WTC11 (cell line): Measurements from ENCODE around the gene IRF2. TPM values are rescaled to one million over a fixed set of nuclear protein-coding genes. Genes with fewer than 3 reads are reported as not detected.

Experiments used
- ATAC-seq: fragments of 200-7000 bp; cut with Tn5 transposase; 2 replicates; pipeline ENCODE4 v1.10.0; 2021; ENCODE audit warnings: mild to moderate bottlenecking, moderate library complexity
- CTCF ChIA-PET: fragments of 300-600 bp; sonication (Branson Sonifier 250); formaldehyde crosslinking; loops from one replicate; lab custom pipeline; 2021; ENCODE audit warnings: antibody characterized with exemption; lab: Charles Lee
- POLR2A ChIA-PET: fragments of 350-600 bp; sonication (Branson Sonifier 250); formaldehyde crosslinking; loops from one replicate; lab custom pipeline; 2021; ENCODE audit warnings: antibody characterized with exemption; lab: Charles Lee
- DNase-seq: peaks from one replicate; pipeline ENCODE4 v3.0.0; 2021; ENCODE audit warnings: low spot score
- H3K27ac Mint-ChIP-seq: 2 replicates; pipeline ENCODE4 v1.8.0; 2021; ENCODE audit warnings: mixed read lengths
- H3K27me3 Mint-ChIP-seq: 2 replicates; pipeline ENCODE4 v1.8.0; 2021; ENCODE audit warnings: low read depth, mild to moderate bottlenecking, moderate library complexity, mixed read lengths
- H3K36me3 Mint-ChIP-seq: 2 replicates; pipeline ENCODE4 v1.8.0; 2021; ENCODE audit warnings: mixed read lengths
- H3K4me1 Mint-ChIP-seq: 2 replicates; pipeline ENCODE4 v1.8.0; 2022; ENCODE audit warnings: mixed read lengths
- H3K4me3 Mint-ChIP-seq: 2 replicates; pipeline ENCODE4 v1.8.0; 2021; ENCODE audit warnings: mild to moderate bottlenecking, moderate library complexity, mixed read lengths
- H3K9me3 Mint-ChIP-seq: 2 replicates; pipeline ENCODE4 v1.8.0; 2021; ENCODE audit warnings: mixed read lengths
- ATF1 ChIP-seq: sonication (generic); formaldehyde crosslinking; IDR thresholded peaks from 2 replicates; pipeline ENCODE4 v1.8.1; 2023; ENCODE audit warnings: mild to moderate bottlenecking, moderate library complexity, missing genetic modification reagents
- ATF6 ChIP-seq: sonication (generic); formaldehyde crosslinking; IDR thresholded peaks from 2 replicates; pipeline ENCODE4 v1.8.1; 2023; ENCODE audit warnings: mild to moderate bottlenecking, missing genetic modification reagents
- CREB1 ChIP-seq: sonication (generic); formaldehyde crosslinking; IDR thresholded peaks from 2 replicates; pipeline ENCODE4 v1.8.0; 2023; ENCODE audit warnings: mild to moderate bottlenecking, missing genetic modification reagents
- EMX1 ChIP-seq: fragments of 250-450 bp; sonication (Bioruptor Pico); IDR thresholded peaks from 2 replicates; pipeline ENCODE4 v1.8.0; 2021; ENCODE audit warnings: mild to moderate bottlenecking
- ESRRA ChIP-seq: sonication (generic); formaldehyde crosslinking; IDR thresholded peaks from 2 replicates; pipeline ENCODE4 v1.8.1; 2022; ENCODE audit warnings: mild to moderate bottlenecking, missing genetic modification reagents, borderline replicate concordance
- ETV6 ChIP-seq: sonication (generic); formaldehyde crosslinking; IDR thresholded peaks from 2 replicates; pipeline ENCODE4 v1.8.1; 2022; ENCODE audit warnings: mild to moderate bottlenecking, missing genetic modification reagents
- FOXP1 ChIP-seq: sonication (generic); formaldehyde crosslinking; IDR thresholded peaks from 2 replicates; pipeline ENCODE4 v1.8.0; 2022; ENCODE audit warnings: missing genetic modification reagents, mild to moderate bottlenecking, moderate library complexity, borderline replicate concordance
- FOXP4 ChIP-seq: sonication (generic); formaldehyde crosslinking; IDR thresholded peaks from 2 replicates; pipeline ENCODE4 v1.8.0; 2022; ENCODE audit warnings: mild to moderate bottlenecking, missing genetic modification reagents
- GRHL2 ChIP-seq: fragments of 250-450 bp; sonication (Bioruptor Pico); IDR thresholded peaks from 2 replicates; pipeline ENCODE4 v1.8.0; 2022; ENCODE audit warnings: mild to moderate bottlenecking, moderate library complexity; ENCODE audit not compliant: insufficient replicate concordance, severe bottlenecking
- GTF2I ChIP-seq: fragments of 250-450 bp; sonication (Bioruptor Pico); conservative IDR thresholded peaks from 2 replicates; pipeline ENCODE4 v1.4.0; 2021; ENCODE audit warnings: mild to moderate bottlenecking
- MXD4 ChIP-seq: fragments of 250-450 bp; sonication (Bioruptor Pico); IDR thresholded peaks from 2 replicates; pipeline ENCODE4 v1.8.0; 2021; ENCODE audit warnings: mild to moderate bottlenecking, moderate library complexity, borderline replicate concordance
- NFATC4 ChIP-seq: fragments of 250-450 bp; sonication (Bioruptor Pico); IDR thresholded peaks from 2 replicates; pipeline ENCODE4 v1.9.0; 2021; ENCODE audit warnings: mild to moderate bottlenecking
- NFE2L1 ChIP-seq: sonication (generic); formaldehyde crosslinking; IDR thresholded peaks from 2 replicates; pipeline ENCODE4 v1.8.1; 2023; ENCODE audit warnings: missing genetic modification reagents
- TEAD4 ChIP-seq: sonication (generic); formaldehyde crosslinking; IDR thresholded peaks from 2 replicates; pipeline ENCODE4 v1.8.0; 2022; ENCODE audit warnings: mild to moderate bottlenecking, missing genetic modification reagents
- ZBTB21 ChIP-seq: sonication (generic); formaldehyde crosslinking; IDR thresholded peaks from 2 replicates; pipeline ENCODE4 v1.8.1; 2023; ENCODE audit warnings: mild to moderate bottlenecking, missing genetic modification reagents, borderline replicate concordance
- ZNF219 ChIP-seq: sonication (generic); formaldehyde crosslinking; IDR thresholded peaks from 2 replicates; pipeline ENCODE4 v1.8.0; 2023; ENCODE audit warnings: missing genetic modification reagents, mild to moderate bottlenecking, borderline replicate concordance
- ZNF512 ChIP-seq: sonication (generic); formaldehyde crosslinking; IDR thresholded peaks from 2 replicates; pipeline ENCODE4 v1.8.1; 2022; ENCODE audit warnings: missing genetic modification reagents, borderline replicate concordance
- total RNA-seq: library from RNA; stranded (reverse); gene quantifications from 3 replicates; pipeline ENCODE4 v1.2.3, GENCODE V29; 2021
- TF ChIP-seq, protein P1 (sequence below): sonication (generic); formaldehyde crosslinking; IDR thresholded peaks from 2 replicates; pipeline ENCODE4 v1.8.1; 2022; ENCODE audit warnings: low read depth, mild to moderate bottlenecking, moderate library complexity, missing genetic modification reagents, borderline replicate concordance

IRF2 gene
- total RNA-seq, 1 experiment from 2014 or later = 11.8 TPM

GRCh38 chr4:184413261-184414046 lies 60.9 kb downstream of the IRF2 start:
- Mint-ChIP-seq H3K36me3 (peaks cover 35% of the 10 kb centered on the region), H3K9me3 (no peaks in the 10 kb centered on the region), H3K4me3 (no peak overlapping the region), H3K27me3 (no peaks in the 10 kb centered on the region), H3K27ac (peak overlapping the region; percentile 17), H3K4me1 (peaks cover 17% of the 10 kb centered on the region)
- DNase-seq = no peak
- ChIA-PET CTCF (interaction anchor here (0.8 kb wide), 1 partner anchor 149 kb away, joined by 4 read pairs; no protein-coding TSS in a partner anchor), POLR2A (interaction anchor here (1.1 to 1.3 kb wide), 2 partner anchors 24 to 124 kb away, joined by 3 to 4 read pairs; no protein-coding TSS in a partner anchor)
- ATAC-seq = no peak
- no peak for TF ChIP-seq FOXP1
- TF ChIP-seq GTF2I (CRISPR knock-in tag) = no peak
- no peak for TF ChIP-seq NFE2L1 (CRISPR knock-in tag)
- no peak for TF ChIP-seq TEAD4 (CRISPR knock-in tag)
- no peak for TF ChIP-seq ATF1
- no peak for TF ChIP-seq ZNF512 (CRISPR knock-in tag)
- no peak for TF ChIP-seq EMX1 (CRISPR knock-in tag)
- no peak for TF ChIP-seq FOXP4 (CRISPR knock-in tag)

GRCh38 chr4:184410748-184411147 lies 63.6 kb downstream of the IRF2 start:
- TF ChIP-seq ZNF219 (CRISPR knock-in tag) = no peak
- no peak overlapping the region for H3K27ac Mint-ChIP-seq
- peaks cover 32% of the 10 kb centered on the region for H3K36me3 Mint-ChIP-seq
- ATAC-seq (no peak), DNase-seq (no peak)
- peaks cover 32% of the 10 kb centered on the region for H3K4me1 Mint-ChIP-seq
- no peaks in the 10 kb centered on the region for H3K9me3 Mint-ChIP-seq
- no peak overlapping the region for H3K4me3 Mint-ChIP-seq
- ChIA-PET CTCF (no interaction called here), POLR2A (no interaction called here)
- no peaks in the 10 kb centered on the region for H3K27me3 Mint-ChIP-seq

DNA sequence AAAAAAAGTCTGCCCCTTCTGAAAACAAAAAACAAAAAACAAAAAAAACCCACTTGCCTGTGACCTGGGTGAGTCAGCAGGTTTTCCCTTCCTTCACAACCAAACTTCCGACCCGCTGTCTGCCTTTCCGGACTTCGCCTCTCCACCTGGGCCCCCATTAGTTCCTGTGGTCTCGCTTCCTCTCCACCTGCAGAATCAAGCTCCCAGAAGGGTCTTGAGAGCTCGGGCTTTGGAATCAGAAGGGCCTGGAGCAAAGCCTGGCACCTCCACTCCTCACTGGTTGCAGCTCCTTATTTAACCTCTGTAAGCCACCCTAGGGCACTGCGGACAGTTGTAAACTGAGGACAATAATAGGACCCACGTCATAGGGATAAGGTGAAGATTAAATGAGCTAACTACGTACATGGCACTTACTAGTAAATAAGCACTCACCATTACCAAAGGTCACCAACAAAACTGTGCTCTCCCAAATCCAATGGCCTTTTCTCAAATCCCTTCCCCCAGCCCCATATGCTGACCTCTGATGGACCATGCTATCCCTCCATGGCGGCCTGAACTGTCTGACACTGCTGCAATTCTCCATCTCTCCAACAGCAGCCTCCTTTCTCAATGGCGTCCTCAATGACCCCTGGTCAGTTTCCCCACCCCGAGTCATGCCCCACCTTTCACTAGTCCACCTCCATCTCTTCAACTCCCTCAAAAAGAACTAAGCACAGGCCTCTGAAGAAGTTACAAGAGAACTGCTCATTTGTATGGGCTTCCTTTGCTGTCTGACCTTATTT lies 64.2 kb downstream of the IRF2 start:
- peaks cover 32% of the 10 kb centered on the region for H3K4me1 Mint-ChIP-seq
- no peak for TF ChIP-seq CREB1
- no peak for TF ChIP-seq GTF2I (CRISPR knock-in tag)
- TF ChIP-seq EMX1 (CRISPR knock-in tag) = no peak
- no peak for TF ChIP-seq MXD4 (CRISPR knock-in tag)
- TF ChIP-seq ATF6 (CRISPR knock-in tag) = no peak
- no peak for TF ChIP-seq NFATC4
- TF ChIP-seq ESRRA (CRISPR knock-in tag) = no peak
- no peak for TF ChIP-seq ETV6
- TF ChIP-seq, protein P1, sequence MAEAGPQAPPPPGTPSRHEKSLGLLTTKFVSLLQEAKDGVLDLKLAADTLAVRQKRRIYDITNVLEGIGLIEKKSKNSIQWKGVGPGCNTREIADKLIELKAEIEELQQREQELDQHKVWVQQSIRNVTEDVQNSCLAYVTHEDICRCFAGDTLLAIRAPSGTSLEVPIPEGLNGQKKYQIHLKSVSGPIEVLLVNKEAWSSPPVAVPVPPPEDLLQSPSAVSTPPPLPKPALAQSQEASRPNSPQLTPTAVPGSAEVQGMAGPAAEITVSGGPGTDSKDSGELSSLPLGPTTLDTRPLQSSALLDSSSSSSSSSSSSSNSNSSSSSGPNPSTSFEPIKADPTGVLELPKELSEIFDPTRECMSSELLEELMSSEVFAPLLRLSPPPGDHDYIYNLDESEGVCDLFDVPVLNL (CRISPR knock-in tag) = no peak
- no peak for TF ChIP-seq ZBTB21
- TF ChIP-seq GRHL2 = no peak
- ChIA-PET CTCF (no interaction called here), POLR2A (no interaction called here)
- no peaks in the 10 kb centered on the region for H3K27me3 Mint-ChIP-seq
- DNase-seq (no peak), ATAC-seq (no peak)
- no peaks in the 10 kb centered on the region for H3K9me3 Mint-ChIP-seq
- H3K36me3 Mint-ChIP-seq = peaks cover 32% of the 10 kb centered on the region
- 0 out of 2 replicates have a peak overlapping the region, but pooled peaks have one; percentile 14 for H3K27ac Mint-ChIP-seq
- no peak overlapping the region for H3K4me3 Mint-ChIP-seq
